ENCODE measurements around the gene LAMB4.

LAMB4 gene

DNA sequence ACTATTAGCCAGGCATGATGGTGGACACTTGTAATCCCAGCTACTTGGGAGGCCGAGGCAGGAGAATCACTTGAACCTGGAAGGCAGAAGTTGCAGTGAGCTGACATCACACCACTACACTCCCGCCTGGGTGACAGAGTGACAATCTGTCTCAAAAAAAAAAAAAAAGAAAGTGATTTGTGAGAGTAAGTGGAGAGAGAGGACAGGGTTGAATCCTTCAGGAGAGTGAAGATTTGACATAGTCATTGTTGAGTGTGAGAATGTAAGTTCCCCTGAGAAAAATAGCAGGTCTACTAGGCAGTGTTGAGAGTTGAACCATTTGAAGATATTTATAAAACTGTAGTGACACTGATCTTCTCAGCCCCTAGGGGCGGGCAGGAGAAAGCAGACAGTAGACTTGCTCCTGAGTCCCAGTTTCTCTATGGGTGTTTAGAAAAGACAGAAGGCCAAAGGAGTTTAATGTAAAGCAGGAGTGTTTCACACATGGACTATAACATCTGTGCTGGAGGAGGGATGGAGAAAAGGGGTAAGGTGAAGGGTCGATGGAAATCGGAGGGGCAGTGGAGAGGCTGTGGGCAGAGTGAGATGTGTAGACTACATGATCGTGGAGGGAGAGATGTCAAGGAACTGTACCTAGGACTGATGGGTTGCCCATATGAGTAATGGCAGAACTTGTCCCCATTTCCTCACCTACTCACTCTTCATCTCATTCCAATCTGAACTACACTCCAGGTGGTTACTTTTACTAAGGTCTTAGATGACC, 13.7 kb upstream of the LAMB4 start:
- no peaks in the 10 kb centered on the region for H4K20me1 ChIP-seq (ENCODE audit: control insufficient read depth, insufficient read depth, low read depth, low read length)
- no peak overlapping the region for H3K4me2 ChIP-seq (ENCODE audit: low read length)
- H3K9me3 ChIP-seq (ENCODE audit: control insufficient read depth, insufficient read depth, low read length): no peaks in the 10 kb centered on the region
- H3F3A ChIP-seq (ENCODE audit: control insufficient read depth, insufficient read depth): no peaks in the 10 kb centered on the region
- H3K27ac ChIP-seq (ENCODE audit: low read depth, low read length): no peak overlapping the region
- H3K79me2 ChIP-seq (ENCODE audit: control insufficient read depth, low read length): no peaks in the 10 kb centered on the region
- H3K4me1 ChIP-seq (ENCODE audit: control insufficient read depth, low read length): no peaks in the 10 kb centered on the region
- no peaks in the 10 kb centered on the region for H3K36me3 ChIP-seq (ENCODE audit: control insufficient read depth, low read length)
- H3K27me3 ChIP-seq (ENCODE audit: control insufficient read depth, low read length): peaks cover 22% of the 10 kb centered on the region
- H3K4me3 ChIP-seq (ENCODE audit: low read length): no peak overlapping the region
- TF ChIP-seq, protein P1, sequence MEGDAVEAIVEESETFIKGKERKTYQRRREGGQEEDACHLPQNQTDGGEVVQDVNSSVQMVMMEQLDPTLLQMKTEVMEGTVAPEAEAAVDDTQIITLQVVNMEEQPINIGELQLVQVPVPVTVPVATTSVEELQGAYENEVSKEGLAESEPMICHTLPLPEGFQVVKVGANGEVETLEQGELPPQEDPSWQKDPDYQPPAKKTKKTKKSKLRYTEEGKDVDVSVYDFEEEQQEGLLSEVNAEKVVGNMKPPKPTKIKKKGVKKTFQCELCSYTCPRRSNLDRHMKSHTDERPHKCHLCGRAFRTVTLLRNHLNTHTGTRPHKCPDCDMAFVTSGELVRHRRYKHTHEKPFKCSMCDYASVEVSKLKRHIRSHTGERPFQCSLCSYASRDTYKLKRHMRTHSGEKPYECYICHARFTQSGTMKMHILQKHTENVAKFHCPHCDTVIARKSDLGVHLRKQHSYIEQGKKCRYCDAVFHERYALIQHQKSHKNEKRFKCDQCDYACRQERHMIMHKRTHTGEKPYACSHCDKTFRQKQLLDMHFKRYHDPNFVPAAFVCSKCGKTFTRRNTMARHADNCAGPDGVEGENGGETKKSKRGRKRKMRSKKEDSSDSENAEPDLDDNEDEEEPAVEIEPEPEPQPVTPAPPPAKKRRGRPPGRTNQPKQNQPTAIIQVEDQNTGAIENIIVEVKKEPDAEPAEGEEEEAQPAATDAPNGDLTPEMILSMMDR (IDR thresholded peaks at IDR 0.05; ENCODE audit: low read depth, low read length, poor library complexity, severe bottlenecking): no peak
- no peaks in the 10 kb centered on the region for H3K9me2 ChIP-seq (replicated peaks; ENCODE audit: control insufficient read depth, low read length)

DNA sequence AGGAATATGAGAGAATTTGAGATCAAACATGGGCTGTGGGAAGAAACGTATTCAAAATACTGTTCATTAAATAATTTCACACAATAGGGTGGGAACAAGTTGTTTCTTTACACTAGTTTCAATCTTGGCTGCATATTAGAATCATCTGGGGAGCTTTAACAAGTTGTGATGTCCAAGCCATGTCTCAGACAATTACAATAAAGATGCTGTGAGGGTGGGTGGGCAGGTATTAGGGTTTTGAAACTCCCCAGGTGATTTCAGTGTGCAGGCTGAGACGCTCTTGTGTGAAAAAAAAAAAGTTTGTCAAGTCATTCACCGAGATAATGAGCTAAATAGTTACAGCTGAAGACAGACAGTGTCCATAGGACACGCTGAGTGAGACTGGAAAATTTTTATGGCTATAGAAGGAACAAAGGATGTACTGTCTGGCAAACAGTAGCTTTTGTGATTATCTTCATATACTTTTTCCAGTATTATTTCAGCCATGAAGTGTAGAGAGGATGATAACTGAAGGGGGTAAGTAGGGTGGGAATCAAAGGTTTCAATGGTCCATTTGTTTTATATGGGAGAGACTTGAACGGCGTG, 12.6 kb upstream of the LAMB4 start:
- H3K4me1 ChIP-seq (ENCODE audit: control insufficient read depth, low read length): no peaks in the 10 kb centered on the region
- no peaks in the 10 kb centered on the region for H3F3A ChIP-seq (ENCODE audit: control insufficient read depth, insufficient read depth)
- H3K36me3 ChIP-seq (ENCODE audit: control insufficient read depth, low read length): no peaks in the 10 kb centered on the region
- peaks cover 18% of the 10 kb centered on the region for H3K27me3 ChIP-seq (ENCODE audit: control insufficient read depth, low read length)
- no peak for TF ChIP-seq EZH2phosphoT487 (IDR thresholded peaks at IDR 0.05; ENCODE audit: borderline replicate concordance, low read length)
- TF ChIP-seq, protein P1 (IDR thresholded peaks at IDR 0.05; ENCODE audit: low read depth, low read length, poor library complexity, severe bottlenecking): no peak
- no peak overlapping the region for H3K4me3 ChIP-seq (ENCODE audit: low read length)
- no peaks in the 10 kb centered on the region for H3K9me2 ChIP-seq (replicated peaks; ENCODE audit: control insufficient read depth, low read length)
- no peak overlapping the region for H3K4me2 ChIP-seq (ENCODE audit: low read length)
- no peaks in the 10 kb centered on the region for H3K79me2 ChIP-seq (ENCODE audit: control insufficient read depth, low read length)
- H3K27ac ChIP-seq (ENCODE audit: low read depth, low read length): no peak overlapping the region
- H3K9me3 ChIP-seq (ENCODE audit: control insufficient read depth, insufficient read depth, low read length): no peaks in the 10 kb centered on the region
- no peaks in the 10 kb centered on the region for H4K20me1 ChIP-seq (ENCODE audit: control insufficient read depth, insufficient read depth, low read depth, low read length)

DNA sequence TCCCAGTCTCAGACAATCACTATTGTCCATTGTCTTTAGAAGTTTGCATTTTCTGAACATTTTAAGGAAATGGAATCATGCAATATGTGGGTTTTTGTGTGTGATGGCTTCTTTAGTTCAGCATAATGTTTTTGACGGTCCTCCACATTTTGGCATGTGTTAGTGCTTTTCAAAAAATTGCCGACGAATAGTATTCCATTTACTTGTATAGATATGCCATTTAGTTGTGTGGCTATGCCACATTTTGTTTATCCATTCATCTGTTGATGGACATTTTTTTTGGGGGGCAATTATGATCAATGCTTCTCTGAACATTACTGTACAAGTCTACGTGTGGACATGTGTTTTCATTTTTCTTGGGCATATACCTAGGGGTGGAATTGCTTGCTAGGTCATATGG, 12.0 kb upstream of the LAMB4 start:
- no peak overlapping the region for H3K4me2 ChIP-seq (ENCODE audit: low read length)
- no peaks in the 10 kb centered on the region for H3K9me3 ChIP-seq (ENCODE audit: control insufficient read depth, insufficient read depth, low read length)
- peaks cover 18% of the 10 kb centered on the region for H3K27me3 ChIP-seq (ENCODE audit: control insufficient read depth, low read length)
- H4K20me1 ChIP-seq (ENCODE audit: control insufficient read depth, insufficient read depth, low read depth, low read length): no peaks in the 10 kb centered on the region
- H3K79me2 ChIP-seq (ENCODE audit: control insufficient read depth, low read length): no peaks in the 10 kb centered on the region
- H3K36me3 ChIP-seq (ENCODE audit: control insufficient read depth, low read length): no peaks in the 10 kb centered on the region
- H3K9me2 ChIP-seq (replicated peaks; ENCODE audit: control insufficient read depth, low read length): no peaks in the 10 kb centered on the region
- TF ChIP-seq, protein P1 (IDR thresholded peaks at IDR 0.05; ENCODE audit: low read depth, low read length, poor library complexity, severe bottlenecking): no peak
- no peak for TF ChIP-seq EZH2phosphoT487 (IDR thresholded peaks at IDR 0.05; ENCODE audit: borderline replicate concordance, low read length)
- no peaks in the 10 kb centered on the region for H3K4me1 ChIP-seq (ENCODE audit: control insufficient read depth, low read length)
- no peaks in the 10 kb centered on the region for H3F3A ChIP-seq (ENCODE audit: control insufficient read depth, insufficient read depth)
- no peak overlapping the region for H3K27ac ChIP-seq (ENCODE audit: low read depth, low read length)
- no peak overlapping the region for H3K4me3 ChIP-seq (ENCODE audit: low read length)
